ENCODE results near the gene PRKAR1A.
"Not testable (repeated sequence)": the region's sequence is repeated elsewhere in the genome, so short reads cannot be mapped to it uniquely, and the experiment has no call there.

PRKAR1A gene

DNA sequence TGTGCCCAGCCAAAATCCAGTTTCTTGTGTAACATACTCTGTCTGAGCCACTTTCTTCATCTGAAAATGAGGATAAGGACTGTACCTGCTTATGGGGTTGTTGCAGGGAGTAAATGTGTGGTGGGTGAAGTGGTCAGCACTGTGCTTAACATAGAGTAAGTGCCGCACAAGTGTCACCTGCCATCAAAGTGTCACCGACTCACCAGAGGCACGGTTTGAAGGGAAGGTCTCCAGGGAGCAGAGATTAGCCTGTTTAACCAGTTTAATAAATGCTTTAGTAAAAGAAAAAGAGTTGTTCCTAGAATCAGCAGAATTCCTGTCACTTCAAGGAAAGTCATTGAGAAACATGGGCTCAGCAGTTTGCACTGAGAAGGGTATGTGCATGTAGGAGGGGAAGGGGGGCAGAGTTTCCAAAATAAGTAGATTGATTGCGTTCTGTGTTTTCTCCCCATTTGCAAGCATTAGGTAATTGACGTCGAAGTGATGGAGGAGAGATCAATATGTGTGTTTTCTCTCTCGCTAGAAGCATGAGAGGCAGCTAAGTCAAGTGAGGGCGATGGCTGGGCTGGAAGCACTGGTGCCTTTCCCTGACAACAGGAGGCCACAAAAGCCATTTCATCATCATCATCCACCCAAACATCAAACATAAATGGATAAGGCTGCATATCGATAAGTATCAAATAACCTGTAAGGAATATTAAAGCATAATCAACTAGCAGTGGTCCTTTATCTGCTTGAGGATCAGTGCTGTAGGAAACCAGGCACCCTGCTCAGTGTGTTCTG is 69.8 kb downstream of the PRKAR1A start:
- FAIRE-seq = no peak

DNA sequence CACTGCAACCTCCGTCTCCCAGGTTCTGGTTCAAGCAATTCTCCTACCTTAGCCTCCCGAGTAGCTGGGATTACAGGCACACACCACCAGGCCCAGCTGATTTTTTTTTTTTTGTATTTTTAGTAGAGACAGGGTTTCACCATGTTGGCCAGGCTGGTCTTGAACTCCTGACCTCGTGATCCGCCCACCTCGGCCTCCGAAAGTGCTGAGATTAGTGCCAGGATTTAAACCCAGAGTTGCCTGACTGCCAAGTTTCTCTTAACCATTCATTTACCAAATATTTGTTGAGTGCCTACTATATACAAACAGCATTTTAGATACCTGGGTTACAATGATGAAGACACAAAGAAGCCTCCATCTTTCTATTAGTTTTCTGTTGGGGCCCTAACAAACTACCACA is 70.6 kb downstream of the PRKAR1A start:
- FAIRE-seq = not testable (repeated sequence)

GRCh38 chr17:68584581-68585303 is 72.5 kb downstream of the PRKAR1A start:
- FAIRE-seq = no peak

- FAIRE-seq = no peak
These were observed 73.4 kb downstream of the PRKAR1A start for GRCh38 chr17:68585643-68586042.

- FAIRE-seq = no peak
These were observed 74.8 kb downstream of the PRKAR1A start for GRCh38 chr17:68587026-68587425.

- no peak for FAIRE-seq
These were observed 75.6 kb downstream of the PRKAR1A start for GRCh38 chr17:68587847-68588246.

DNA sequence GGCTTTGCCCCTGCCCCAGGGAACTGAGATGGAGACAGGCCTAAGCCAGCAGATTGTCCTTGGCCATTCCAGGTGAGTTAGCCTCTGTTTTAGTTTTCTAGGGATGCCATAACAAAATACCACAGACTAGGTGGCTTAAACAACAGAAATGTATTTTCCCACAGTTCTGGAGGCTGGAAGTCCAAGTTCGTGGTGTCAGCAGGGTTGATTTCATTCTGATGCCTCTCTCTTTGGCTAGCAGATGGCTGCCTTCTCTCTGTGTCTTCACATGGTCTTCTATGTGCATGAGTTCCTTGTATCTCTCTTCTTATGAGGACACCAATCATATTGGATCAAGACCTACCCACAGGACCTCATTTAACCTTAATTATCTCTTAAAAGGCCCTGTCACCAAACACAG is 76.1 kb downstream of the PRKAR1A start:
- no peak for FAIRE-seq

DNA sequence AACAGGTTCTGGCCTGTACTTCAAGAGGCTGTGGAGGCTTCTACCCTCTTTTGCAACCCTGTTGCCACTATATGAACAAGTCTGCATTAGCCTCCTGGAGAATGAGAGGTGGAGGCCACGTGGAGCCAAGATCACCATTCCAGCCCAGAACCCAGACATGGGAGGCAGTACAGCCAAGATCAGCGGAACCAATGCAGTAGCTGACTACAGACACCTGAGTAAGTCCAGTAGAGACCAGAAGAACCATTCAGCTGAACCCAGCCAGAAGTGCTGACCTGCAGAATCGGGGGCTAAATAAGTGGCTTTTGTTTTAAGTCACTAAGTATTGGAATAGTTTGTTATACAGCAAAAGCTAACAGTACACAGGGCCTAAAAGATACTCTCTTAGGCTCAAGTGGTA is 76.9 kb downstream of the PRKAR1A start:
- FAIRE-seq = no peak

GRCh38 chr17:68591583-68591982 is 79.4 kb downstream of the PRKAR1A start:
- FAIRE-seq = no peak

- no peak for FAIRE-seq
These were observed 79.8 kb downstream of the PRKAR1A start for GRCh38 chr17:68592009-68592408.

- FAIRE-seq = no peak
These were observed 80.7 kb downstream of the PRKAR1A start for GRCh38 chr17:68592682-68593641.

DNA sequence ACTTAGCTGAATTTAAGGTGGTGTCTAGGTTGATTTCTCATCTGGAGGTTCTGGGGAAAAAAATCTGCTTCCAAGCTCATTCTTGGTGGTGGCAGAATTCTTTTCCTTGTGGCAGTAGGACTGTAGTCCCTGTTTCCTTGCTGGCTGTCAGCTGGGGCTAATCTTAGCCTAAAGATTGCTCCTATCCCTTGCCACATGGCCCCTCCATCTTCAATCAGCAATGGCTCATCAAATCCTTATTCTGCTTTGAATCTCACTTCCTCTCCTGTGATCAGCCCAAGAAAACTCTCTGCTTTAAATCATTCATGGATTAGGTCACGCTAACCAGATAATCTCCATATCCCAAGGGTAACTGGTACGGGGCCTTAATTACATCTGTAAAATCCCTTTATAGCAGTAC is 82.3 kb downstream of the PRKAR1A start:
- FAIRE-seq = no peak

- no peak for FAIRE-seq
These were observed 83.3 kb downstream of the PRKAR1A start for GRCh38 chr17:68595496-68595895.

DNA sequence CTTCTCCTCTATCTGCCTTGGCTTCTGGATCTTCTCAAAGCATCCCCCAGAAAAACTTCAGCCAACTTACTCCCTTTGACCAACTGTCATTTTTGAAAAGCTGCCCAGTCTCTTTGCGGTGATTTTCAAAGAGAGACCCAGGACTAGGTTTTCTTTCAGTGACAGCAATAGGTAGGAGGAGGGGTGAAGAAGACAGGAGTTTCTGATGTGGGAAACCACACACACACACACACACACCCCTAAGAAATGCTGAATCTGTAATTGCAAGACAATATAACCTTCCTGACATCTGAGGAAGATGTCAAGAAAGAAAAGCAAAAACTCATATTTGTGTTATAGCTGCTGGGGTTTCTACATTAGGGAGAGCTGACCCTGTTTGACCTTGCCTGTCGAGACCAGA is 83.8 kb downstream of the PRKAR1A start:
- FAIRE-seq = no peak

DNA sequence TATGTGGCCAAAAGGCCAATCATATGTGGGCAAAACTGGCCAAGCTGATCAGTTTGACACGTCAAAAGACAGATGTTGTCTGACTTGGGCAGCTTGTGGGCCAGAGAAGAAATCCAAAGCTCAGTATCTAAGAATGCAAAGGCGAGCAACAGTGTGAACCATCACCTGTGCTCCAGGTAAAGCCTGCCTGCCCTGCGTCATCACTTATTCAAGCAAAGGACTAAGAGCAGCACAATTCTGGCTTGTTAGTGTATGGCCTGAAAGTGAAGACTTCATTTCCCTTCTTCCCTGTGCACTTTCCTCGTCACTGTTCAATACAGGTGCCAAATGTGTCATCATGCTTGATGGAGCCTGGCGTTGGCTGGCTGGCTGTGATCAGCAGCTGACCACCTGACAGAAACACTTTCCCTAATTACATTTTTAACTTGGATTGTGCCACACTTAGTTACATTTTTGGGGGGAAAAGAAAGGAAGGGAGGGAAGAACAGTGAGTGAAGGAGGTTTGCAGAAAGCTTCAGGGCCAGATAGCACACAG is 84.2 kb downstream of the PRKAR1A start:
- FAIRE-seq = no peak

- FAIRE-seq = no peak
These were observed 85.8 kb downstream of the PRKAR1A start for GRCh38 chr17:68598074-68598473.

GRCh38 chr17:68598545-68598961 is 86.3 kb downstream of the PRKAR1A start:
- no peak for FAIRE-seq

DNA sequence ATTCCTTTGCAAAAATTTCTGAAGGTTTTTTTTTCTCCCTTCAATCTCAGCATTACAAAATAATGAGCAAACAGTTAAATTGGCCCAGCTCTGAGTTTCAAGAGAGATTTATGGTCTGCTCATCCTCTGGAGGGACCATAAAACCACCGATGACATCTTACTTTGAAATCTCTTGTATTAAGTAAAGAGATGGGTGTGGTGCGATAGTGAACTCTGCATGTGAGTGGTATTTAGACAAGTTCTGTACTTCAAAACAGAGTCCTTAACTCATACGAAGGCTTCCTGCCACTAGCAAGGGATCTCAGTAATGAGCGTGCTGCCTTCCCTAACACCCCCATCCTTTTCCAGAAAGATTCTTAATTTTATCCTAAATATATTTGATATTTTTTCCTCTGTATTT is 86.9 kb downstream of the PRKAR1A start:
- FAIRE-seq = no peak

- no peak for FAIRE-seq
These were observed 87.4 kb downstream of the PRKAR1A start for GRCh38 chr17:68599552-68600066.

DNA sequence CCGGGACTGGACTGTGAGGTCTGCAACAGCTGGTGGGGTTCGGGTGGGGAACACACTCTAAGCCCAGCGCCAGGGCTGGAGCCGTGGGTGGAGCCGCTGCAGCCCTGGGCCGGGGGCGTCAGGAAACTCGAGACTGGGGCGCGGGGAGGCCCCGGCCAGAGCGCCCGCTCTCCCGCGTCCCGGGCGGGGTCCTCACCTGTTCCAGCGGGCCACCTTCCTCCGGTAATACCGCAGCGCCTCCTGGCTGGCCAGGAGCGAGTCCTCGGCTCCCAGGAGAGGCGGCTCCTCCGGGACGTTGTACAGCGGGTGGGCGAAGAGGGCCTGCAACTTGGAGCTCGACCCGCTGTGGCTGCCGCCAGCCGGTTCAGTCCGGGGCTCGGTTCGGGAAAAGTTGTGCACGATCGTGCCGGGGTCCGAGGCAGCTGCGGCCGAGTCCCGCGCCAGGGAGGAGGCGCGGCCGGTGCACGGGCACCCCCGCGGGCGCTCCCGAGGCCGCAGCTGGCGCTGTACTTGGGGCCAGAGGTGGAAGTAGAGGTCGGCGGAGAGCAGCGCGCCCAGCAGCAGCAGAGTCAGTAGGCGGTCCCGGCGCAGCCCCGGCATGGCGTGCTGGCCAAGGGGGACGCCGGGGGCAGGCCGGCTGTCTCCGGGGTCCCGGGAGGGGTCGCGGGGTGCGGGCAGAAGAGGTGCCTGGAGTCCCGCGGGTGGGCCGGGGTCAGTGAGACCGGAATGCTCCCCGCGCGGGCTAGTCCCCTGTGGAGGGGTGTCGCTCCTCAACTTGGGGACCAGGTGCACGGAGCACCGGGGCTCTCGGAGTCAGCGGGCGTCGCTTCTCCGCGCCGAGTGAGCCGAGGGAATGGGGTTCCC is 88.1 kb downstream of the PRKAR1A start:
- FAIRE-seq = no peak
